Stimulated activated CD8-positive, alpha-beta memory T cell treated with anti-CD3 and anti-CD28 coated beads, Interleukin-2, amount 100 ng/mL, for 48 hours (primary cell): ENCODE data around the gene RNU4-1.

Source experiments
- DNase-seq, 2 donors: peaks; one replicate each; pipeline ENCODE4 v3.0.0-alpha.2; 2020; ENCODE audit warnings: low read depth in 2 of 2

The RNU4-1 gene

DNA sequence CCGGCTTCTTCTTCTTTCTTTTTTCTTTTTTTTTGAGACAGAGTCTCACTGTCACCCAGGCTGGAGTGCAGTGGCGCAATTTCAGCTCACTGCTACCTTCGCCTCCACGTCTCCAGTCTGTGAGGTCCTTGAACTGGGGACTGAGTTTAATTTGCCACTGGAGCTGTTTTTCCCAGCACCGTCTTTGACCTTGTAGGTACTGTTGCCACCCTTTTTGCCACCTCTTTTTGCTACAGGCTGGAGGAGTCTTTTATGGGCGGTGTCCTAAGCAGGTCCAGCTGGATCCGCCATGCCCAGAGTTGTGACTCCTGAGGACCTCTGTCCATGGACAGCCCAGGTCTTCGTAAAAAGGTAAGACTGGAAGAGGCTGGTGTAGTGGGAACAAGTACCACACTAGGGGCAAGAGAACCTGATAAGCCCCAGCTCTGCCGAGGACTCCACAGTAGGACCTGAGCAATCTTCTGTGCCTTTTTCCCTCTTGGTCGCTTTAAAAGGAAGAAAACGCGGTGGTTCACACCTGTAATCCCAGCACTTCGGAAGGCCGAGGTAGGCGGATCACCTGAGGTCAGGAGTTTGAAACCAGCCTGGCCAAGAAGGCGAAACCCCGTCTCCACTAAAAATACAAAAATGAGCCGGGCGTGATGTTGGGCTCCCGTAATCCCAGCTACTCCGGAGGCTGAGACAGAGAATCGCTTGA, 2.3 kb downstream of the RNU4-1 start:
- DNase-seq, result peak in 1 of 2 donors; percentile 1

DNA sequence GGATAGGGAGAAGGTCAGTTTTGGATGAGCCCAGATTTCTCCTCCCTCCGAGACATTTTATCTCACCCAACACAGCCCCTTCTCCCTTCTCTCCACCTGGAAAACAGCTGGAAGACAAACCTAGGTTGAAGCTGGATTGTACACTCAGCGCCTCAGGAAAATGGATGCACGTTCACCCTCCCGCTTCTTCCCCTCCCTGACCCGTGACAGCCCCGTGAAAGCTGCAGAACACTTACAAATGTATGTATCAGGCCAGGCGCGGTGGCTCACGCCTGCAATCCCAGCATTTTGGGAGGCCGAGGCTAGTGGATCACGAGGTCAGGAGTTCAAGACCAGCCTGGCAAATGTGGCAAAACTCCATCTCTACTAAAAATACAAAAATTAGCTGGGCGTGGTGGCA, 5.5 kb downstream of the RNU4-1 start:
- no peak for DNase-seq

DNA sequence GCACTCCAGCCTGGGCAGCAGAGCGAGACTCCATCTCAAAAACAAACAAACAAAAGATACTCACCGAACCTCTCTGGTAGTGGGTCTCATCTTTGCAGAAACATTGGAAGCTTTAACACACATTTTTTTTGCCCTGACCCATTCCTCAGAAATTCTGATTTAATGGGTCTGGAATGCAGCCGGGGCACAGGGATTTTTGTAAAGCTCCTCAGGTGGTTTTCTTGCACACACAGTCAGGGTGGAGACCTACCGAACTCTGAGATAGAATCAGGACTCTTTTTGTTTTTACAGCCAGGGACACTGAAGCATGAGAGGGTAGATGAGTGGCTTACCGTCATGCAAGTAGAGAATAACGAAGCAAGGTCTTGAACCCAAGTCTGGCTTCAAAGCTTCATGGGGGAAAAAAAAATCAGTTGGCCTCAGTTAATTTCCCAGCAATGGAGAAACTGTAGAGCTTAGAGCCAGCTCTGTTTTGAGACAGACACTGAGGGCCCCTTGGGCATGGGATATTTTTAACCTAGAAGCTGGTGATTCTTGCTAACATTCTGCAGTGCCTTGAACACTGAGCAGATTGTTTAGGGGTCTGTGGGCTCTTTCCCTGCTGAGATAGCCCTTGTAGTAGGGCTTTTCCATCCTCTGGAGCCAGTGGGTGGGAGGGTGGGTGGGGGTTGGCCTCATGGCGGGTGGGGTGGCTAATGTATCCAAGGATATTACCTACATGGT, 6.1 kb downstream of the RNU4-1 start:
- DNase-seq, result no peak

DNA sequence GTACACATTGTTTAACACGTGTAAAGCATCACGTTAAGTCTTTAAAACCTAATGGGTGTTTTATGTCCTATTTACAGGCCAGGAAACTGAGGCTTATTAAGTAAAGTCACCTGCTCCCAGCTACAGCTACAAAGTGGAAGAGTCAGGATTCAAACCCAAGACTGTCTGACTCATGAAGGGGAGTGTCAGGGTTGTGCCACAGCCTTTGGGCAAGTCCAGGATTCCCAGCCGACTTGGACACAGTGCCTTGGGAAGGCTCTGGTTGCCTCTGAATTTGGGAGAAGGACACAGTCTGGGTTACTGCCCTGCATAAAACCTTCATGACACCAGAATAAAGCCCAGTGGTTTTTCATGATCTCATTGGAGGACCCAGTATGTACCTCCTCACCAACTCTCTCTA, 8.7 kb downstream of the RNU4-1 start:
- DNase-seq, result no peak

DNA sequence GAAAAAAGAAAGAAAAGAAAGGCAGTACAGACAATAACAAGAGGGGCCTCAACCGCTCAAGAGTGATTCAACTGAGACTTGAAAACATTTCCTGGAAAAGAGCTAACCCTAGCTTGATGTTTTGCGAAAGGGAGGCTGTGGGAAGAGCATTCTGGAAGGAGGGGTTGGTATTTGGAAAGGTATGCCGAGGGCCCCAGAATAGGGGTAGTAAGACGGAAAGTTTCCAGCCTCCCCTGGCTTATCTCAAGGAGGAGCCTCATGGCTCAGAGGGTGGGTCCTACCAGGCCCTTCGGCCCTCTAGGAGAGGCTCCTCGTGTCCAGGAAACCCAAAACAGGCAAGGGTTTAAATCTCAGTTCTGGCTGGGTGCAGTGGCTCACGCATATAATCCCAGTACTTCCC, 9.7 kb downstream of the RNU4-1 start:
- no peak for DNase-seq

DNA sequence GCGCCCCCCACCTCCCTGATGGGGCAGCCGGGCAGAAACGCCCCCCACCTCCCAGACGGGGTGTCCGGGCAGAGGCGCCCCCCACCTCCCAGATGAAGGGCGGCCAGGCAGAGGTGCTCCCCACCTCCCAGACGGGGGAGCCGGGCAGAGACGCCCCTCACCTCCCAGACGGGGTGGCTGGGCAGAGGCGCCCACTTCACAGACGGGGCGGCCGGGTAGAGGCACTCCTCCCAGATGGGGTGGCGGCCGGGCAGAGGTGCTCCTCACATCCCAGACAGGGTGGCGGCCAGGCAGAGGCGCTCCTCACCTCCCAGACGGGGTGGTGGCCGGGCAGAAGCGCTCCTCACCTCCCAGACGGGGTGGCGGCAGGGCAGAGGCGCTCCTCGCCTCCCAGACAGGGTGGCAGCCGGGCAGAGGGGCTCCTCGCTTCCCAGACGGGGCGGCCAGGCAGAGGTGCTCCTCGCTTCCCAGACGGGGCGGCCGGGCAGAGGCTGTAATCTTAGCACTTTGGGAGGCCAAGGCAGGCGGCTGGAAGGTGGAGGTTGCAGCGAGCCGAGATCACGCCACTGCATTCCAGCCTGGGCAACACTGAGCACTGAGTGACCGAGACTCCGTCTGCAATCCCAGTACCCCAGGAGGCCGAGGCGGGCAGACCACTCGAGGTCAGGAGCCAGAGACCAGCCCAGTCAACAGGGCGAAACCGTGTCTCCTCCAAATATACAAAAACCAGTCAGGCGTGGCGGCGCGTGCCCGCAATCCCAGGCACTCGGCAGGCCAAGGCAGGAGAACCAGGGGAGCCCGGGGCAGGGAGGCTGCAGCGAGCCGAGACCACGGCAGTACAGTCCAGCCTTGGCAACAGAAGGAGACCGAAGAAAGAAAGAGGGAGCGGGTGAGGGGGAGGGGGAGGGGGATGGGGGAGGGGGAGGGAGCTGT, 14.6 kb downstream of the RNU4-1 start:
- DNase-seq, result no peak

DNA sequence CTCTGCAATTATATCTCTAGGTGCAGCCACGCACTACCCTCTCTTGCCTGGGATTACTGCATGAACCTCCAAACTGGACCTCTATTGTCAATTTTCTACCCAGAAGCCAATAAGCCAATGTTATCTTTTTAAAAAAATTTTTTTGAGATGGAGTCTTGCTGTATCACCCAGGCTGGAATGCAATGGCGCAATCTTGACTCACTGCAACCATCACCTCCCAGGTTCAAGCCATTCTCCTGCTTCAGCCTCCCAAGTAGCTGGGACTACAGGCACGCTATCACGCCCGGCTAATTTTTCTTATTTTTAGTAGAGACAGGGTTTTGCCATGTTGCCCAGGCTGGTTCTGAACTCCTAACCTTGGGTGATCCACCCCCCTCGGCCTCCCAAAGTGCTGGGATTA, 16.3 kb downstream of the RNU4-1 start:
- no peak for DNase-seq

DNA sequence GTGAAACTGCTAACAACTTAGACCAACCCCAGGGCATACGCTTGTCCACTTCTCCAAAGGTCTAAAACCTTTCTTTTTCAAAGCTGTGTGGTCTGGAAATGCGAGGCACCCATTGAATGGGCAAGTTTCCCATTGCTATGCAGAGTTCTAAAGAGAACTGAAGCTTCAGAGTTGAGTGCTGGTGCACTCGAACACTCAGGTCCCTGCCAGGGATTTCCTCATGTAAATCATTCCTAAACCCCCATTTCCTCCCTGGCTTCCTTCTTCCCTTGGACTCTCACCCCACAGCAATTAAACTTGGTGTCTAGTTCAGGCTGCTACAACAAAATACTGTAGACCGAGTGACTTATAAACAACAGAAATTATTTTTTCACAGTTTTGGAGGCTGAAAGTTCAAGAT, 25.3 kb downstream of the RNU4-1 start:
- DNase-seq, result no peak

DNA sequence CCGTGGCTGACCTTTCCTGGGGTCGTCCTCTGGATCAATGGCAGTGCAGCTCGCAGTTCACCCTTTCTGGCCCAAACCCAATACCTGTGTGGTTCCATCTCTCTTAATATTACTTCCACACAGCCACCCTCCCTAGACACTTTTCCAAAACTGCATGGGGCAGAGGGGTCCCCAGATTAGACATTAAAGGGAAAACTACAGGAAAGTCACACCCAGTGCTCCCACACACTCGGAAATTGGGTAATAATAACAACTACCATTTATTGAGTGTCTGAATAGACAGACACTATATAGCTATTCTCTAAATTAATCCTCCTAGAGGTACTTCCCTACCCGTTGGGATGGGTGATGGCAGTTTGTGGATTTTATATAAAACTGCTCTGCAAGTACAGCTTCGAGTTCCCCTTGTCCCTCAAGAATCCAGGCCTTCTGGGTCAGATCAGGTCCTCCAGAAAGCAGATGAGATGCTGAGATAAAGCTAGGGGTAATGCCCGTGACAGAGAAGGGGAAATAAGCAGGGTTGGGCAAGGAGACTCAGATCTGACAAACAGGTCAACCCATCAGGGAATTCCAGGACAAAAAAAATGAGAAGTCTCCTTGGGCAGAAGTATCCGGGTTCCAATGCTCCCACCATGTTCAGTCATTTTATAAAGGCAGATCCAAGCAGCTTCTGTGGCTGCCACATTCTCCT, 26.7 kb downstream of the RNU4-1 start:
- DNase-seq, result no peak

DNA sequence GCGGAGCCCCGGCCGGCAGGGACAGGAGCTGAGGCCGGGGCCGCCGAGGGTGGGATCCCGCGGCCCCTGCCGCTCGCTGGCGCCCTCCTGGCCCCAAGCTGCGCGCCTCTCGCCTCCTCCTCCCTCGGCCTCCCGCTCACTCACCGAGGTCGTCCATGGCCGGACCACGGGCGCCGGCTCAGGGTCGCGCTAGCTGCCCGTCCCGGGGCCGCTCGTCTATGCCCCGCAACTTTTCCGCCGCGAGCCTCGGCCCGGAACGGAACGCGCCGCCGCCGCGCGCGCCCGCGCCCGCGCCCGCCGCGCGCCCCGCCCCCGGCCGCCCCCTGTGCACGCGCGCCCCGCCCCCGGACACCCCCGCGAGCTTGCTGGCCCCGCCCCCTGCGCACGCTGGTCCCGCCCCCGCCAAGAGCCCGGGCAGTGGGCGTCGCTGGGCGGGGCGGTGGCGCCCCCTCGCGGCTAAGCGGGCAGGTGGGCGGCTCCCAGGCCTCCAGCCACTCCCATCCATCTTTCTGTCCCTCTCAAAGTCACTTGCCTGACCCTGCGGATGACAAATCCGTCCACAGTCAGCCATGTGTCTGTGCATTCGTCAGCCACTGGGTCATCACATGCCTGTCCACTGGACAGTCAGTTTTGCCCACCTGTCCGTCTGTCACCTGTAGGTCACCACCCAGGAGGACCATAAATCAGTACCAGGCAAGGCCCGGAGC, 27.4 kb downstream of the RNU4-1 start, which contains the start of gene PXN:
Gene PXN (minus strand): TSS at position 258 of the 707 bp plus-strand sequence. CDS start 101 bp downstream, at position 157.
- DNase-seq, result peak; percentile 83 to 91

DNA sequence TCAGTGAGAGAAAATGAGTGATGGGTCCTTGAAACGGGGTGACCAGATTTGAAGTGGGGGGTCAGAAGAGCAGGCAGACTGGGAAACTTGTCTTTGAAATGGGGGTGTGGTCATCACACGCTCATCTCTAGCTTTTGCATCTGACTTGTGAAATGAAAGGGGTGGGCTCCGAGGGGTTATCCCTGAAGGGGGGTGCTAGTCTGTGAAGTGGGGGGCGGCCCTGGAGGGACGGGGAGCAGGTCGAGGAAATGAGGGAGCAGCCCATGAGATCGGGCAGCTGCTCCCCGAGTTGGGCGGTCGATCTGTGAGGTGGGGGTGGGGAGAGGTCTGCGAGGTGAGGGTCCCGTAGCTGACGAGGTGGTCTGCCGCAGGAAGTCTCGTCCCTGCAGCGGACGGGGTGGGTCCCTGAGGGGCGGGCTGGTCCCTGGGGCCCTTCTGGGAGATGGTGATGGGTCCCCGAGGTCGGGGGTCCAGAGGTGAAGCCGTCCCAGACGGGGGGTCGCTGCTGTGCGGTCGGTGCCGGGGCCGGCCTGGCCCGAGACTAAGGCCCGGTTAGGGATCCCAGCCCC, 28.0 kb downstream of the RNU4-1 start:
- DNase-seq, result no peak

DNA sequence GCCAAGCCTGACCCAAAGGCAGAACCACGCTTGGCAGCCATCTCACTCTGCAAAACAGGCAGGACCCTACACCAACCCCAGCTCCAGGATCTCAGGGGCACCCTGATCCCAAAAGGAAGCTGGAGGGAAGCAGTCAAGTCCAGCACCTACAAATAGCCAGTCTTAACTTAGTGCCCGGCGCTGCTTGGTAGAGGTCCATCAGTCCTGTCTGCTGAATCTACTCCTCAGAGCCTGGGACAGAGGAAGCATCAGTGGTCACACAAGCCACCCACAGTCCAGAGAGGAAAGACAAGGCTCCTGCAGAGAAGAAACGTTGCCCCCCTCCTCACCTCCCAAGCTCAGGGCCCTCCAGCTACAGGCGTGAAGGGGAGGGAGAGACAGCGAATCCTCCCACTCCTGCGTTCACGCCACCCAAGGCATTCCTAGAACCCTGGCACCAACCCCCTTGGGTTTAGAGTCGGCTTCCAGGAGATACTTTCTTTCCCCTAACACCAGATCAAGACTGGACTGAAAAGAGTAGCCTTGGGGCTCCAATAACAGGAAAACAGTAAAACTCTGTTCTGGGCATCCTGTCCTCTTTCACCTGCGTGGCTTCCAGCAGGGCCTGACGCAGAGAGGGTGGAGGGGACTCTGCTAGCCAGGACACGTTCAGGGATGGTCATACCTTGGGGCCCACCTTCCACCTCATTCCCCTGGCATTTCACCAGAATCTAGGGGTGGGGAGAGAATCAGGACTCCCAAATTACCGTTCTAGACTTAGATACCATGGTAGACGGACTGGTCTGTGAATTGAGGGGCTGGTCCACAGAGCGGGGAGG, 28.7 kb downstream of the RNU4-1 start:
- DNase-seq, result no peak

DNA sequence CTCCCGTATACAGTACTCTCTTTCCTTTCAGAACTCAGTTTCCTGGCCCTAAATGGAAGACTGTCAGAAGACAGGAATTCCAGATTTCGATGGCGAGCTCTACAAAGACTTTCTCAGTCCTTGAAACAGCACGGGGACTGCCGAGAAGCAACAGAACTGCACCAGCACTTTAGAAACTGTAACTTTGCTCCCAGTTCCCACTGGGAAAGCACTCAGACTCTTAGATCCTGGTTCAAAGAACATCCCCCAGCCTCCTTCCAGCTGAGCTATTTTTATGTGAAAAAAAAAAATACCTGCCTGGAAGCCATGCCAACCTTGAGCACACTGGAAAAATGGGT, 29.3 kb downstream of the RNU4-1 start:
- no peak for DNase-seq

DNA sequence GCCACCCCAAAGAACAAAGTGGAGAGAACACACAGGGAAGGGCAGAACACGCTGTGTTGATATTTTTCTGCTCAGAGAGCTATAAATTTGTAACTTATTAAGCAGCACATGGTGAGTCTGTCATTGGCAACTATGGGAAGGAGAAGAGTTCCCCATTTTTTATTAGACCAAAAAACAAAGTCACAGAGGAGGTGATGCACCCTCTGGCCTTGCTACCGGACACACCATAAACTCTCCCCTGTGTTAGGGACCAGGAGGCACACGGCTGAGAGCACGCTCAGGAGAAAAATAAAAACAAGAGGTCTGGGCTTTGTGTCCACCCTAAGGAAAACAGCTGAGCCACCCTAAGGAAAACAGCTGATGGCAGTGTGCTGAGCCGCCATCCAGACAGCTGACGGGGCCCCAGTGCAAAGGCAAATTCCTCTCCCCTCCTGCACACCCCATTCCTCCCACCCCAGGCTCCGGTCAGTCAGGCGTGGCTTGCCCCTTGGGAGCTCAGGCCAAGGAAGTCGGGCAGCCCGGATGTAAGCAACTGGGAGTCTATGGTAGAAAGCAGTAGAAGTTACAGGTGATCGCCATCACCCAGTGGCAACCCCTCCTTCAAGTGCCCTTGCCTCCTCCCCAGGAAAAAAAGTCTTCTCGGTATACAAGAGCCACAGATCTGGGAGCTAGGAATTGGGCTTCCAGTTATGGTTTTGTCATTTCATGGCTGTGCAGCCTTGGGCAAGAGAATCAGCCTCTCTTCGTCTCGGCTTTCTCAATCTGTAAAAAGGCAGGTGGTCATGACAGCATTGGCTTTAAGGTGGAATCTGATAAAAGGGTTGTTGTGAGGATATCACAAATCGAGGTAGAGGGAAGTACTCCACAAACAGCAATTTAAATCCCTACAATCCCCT, 29.9 kb downstream of the RNU4-1 start:
- DNase-seq, result no peak

DNA sequence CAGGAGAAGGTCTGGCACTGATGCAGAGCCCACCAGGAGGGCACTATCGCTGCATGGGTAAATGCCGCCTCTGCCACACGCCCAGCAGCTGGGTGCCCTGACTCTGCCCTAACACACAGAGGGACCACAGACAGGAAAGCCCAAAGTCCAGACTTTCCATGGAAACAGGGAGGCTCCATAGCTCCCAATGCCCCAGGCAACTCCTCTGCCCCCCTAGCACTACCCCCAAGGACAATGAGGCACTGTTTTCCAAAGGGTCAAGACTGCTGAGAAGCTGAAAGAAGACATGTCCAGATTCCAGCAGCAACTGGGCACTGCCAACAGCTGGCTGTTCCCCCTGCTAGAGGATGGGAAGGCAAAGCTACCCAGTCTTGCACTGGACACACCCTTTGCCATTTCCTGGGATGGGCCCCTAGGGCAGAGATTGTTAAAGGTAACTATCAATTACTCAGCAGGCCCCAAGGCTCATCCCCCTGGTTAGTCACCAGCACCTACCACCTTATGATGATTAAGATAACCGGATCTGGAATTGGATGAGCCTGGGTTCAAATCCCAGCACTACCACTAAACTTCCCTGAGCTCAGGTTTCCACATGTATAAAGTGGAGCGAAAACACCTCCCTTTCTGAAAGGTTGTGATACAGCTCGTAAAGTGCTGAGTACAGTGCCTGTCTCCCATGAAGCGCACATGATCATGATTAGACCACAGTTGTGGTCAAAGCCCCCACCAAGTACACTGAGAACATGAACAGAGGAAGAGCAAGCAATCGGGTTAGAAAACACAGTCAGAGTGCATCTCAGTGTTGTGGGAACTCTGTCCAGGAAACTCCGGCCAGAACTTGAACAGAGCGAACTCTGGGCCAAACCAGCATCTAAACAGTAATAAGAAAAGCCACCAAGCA, 30.8 kb downstream of the RNU4-1 start:
- no peak for DNase-seq

DNA sequence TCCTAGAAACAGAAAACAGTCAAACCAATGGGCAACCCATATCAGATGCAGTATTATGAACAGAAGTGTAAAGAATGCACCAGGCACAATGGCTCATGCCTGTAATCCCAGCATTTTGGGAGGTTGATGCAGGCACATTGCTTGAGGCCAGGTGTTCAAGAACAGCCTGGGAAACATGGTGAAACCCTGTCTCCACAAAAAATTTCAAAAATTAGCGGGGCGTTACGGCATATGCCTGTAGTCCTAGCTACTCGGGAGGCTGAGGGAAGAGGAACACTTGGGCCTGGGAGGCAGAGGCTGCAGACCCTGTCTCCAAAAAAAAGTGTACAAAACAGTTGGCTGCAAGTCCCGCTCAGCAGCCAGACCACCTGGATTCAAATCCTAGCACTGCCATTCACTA, 32.4 kb downstream of the RNU4-1 start:
- DNase-seq, result no peak

DNA sequence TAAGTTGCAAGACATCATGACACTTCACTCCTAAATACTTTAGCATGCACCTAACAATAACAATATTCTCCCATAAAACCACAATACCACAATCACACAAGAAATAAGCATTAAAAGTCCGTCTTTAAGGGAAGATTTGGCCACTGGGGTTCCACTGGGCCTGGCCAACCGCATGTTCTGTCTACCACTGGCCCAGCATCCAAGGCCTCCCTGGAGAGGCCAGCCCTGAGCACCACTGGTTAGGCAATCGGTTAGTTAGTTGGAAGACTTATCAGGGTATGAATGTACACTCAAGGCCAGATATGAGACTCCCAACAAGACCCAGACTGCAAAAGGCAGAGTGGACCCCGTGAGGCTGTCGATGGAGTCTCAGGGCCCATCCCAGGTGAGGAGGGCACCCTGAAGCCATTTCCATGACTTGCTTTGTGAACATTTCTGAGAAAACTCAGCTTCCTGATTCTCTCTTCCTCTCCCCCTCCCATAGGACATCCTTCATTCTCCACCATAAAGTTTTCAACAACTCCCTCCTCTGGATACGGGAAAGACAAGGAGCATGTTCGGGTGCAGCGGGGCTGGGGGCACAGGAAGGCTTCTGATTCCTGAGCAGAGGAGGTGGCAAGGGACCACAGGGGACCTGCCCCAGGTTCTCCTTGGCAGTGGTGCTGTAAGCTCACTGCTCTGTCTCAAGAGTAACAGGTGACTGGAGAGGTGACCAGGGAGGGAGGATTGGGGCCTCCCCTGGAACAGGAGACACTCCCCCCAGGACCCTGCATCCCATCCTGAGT, 33.4 kb downstream of the RNU4-1 start:
- no peak for DNase-seq
